GM12878 (cell line): Measurements from ENCODE around the gene BOD1L2. TPM values are rescaled to one million over a fixed set of nuclear protein-coding genes. Genes with fewer than 3 reads are reported as not detected.

ENCODE experiments used
- ATAC-seq: fragments of 200-7000 bp; cut with Tn5 transposase; 3 replicates; pipeline ENCODE4 v1.9.1; 2020; ENCODE audit warnings: mild to moderate bottlenecking, moderate library complexity
- BruUV-seq: library from RNA; stranded (reverse); fragments of 400-500 nt; replicated peaks from 2 replicates; lab custom pipeline; 2021; lab: Mats Ljungman, UMichigan
- CTCF ChIA-PET: fragments of 300-600 bp; sonication (Branson Sonifier 250); formaldehyde crosslinking; extraction: SDS; loops from one replicate; lab custom pipeline; 2021; ENCODE audit warnings: inconsistent platforms; lab: Yijun Ruan, JAX
- POLR2A ChIA-PET: fragments of 350-600 bp; formaldehyde crosslinking; extraction: SDS; loops from one replicate; lab custom pipeline; 2021; ENCODE audit warnings: inconsistent platforms; lab: Charles Lee
- RAD21 ChIA-PET: fragments of 300-600 bp; sonication (Branson Sonifier 250); formaldehyde crosslinking; loops from one replicate; lab custom pipeline; 2023; ENCODE audit warnings: antibody characterized with exemption; ENCODE audit not compliant: unreplicated experiment; lab: Charles Lee
- SMC1A ChIA-PET: fragments of 300-600 bp; sonication (Branson Sonifier 250); formaldehyde crosslinking; loops from one replicate; lab custom pipeline; 2023; ENCODE audit not compliant: unreplicated experiment, uncharacterized antibody; lab: Charles Lee
- DNase-seq: peaks from one replicate; pipeline ENCODE4 v3.0.0-alpha.2; 2011; ENCODE audit warnings: low read depth, low spot score
- FAIRE-seq: peaks from 3 replicates; lab custom pipeline; 2011; peaks lifted over from hg19 to GRCh38; lab: Jason Lieb, UNC
- H2AFZ ChIP-seq: 2 replicates; pipeline ENCODE4 v1.6.0; 2011; ENCODE audit warnings: low read depth, low read length, control low read depth; ENCODE audit not compliant: control insufficient read depth
- H3K27ac ChIP-seq: 2 replicates; pipeline ENCODE4 v1.5.1; 2011; ENCODE audit warnings: control low read depth; ENCODE audit not compliant: control insufficient read depth, insufficient read depth
- H3K27me3 ChIP-seq, 2 experiments: replicated peaks in 1 of 2; 2 replicates each; pipeline versions ENCODE4 v1.6.0 to v1.6.1; 2011; ENCODE audit warnings: low read length in 1 of 2; ENCODE audit not compliant: control insufficient read depth in 2 of 2, insufficient read depth in 2 of 2
- H3K36me3 ChIP-seq, 2 experiments: 2 replicates each; pipeline ENCODE4 v1.5.1; 2011; ENCODE audit warnings: low read length in 1 of 2; ENCODE audit not compliant: control insufficient read depth in 2 of 2, insufficient read depth in 2 of 2
- H3K4me1 ChIP-seq: 2 replicates; pipeline ENCODE4 v1.6.1; 2011; ENCODE audit warnings: mild to moderate bottlenecking, low read length, moderate library complexity, mixed read lengths; ENCODE audit not compliant: control insufficient read depth, insufficient read depth
- H3K4me2 ChIP-seq: 2 replicates; pipeline ENCODE4 v1.6.0; 2011; ENCODE audit warnings: control low read depth; ENCODE audit not compliant: control insufficient read depth, insufficient read depth
- H3K4me3 ChIP-seq: fragments of 200-600 bp; sonication (generic); 2 replicates; pipeline ENCODE4 v1.5.1; 2016
- H3K79me2 ChIP-seq: 2 replicates; pipeline ENCODE4 v1.6.0; 2011; ENCODE audit warnings: low read length; ENCODE audit not compliant: control insufficient read depth, insufficient read depth
- H3K9ac ChIP-seq: 2 replicates; pipeline ENCODE4 v1.8.0; 2011; ENCODE audit warnings: low read length, control low read depth, mixed read lengths; ENCODE audit not compliant: control insufficient read depth, insufficient read depth
- H3K9me3 ChIP-seq: replicated peaks from 3 replicates; pipeline ENCODE4 v1.5.1; 2011; ENCODE audit warnings: mild to moderate bottlenecking, low read length; ENCODE audit not compliant: control insufficient read depth, insufficient read depth
- H4K20me1 ChIP-seq: 2 replicates; pipeline ENCODE4 v1.6.0; 2011; ENCODE audit not compliant: control insufficient read depth, insufficient read depth
- HDGF ChIP-seq: fragments of 450-650 bp; IDR thresholded peaks from 2 replicates; pipeline ENCODE4 v1.6.1; 2016; ENCODE audit warnings: antibody characterized with exemption
- WGBS: methylation state at CpG from one replicate; pipeline ENCODE4 v1.1.6; 2016; ENCODE audit warnings: low lambda C conversion rate; ENCODE audit not compliant: insufficient replicate concordance, insufficient coverage; ENCODE audit errors: missing lambda C conversion rate; 5-methylcytosine and 5-hydroxymethylcytosine counted together
- in situ Hi-C: fragments of 300-500 bp; cut with MboI; formaldehyde crosslinking; loops from 9 replicates; pipeline ENCODE4 v1.14.3; 2018; ENCODE audit warnings: mixed read lengths
- intact Hi-C: fragments of 100-400 bp; cut with micrococcal nuclease; formaldehyde crosslinking; loops from one replicate; pipeline ENCODE4 v1.14.2; 2022; ENCODE audit not compliant: unreplicated experiment
- polyA plus RNA-seq, 11 experiments: library from polyadenylated mRNA; depleted of rRNA in 4 of 11; unstranded in 6 of 11; stranded (reverse) in 5 of 11; fragments of >200 nt; fragmentation: Nextera tagmentation in 4 of 11; fragmentation: Illumina TruSeq in 1 of 11; extraction: Ambion mirVana in 4 of 11; extraction: Trizol in 1 of 11; gene quantifications; 1 replicate in 1 of 11; 2 replicates in 10 of 11; pipeline versions ENCODE4 v1.2.1 to v1.2.3, GENCODE V29; 2011 to 2016; ENCODE audit warnings: inconsistent platforms in 2 of 11, missing spikeins in 2 of 11, low read depth in 1 of 11
- total RNA-seq, 4 experiments: library from RNA; depleted of rRNA in 3 of 4; stranded (reverse); fragments of >200 nt in 3 of 4; fragmentation: Illumina TruSeq in 1 of 4; extraction: Trizol in 1 of 4; gene quantifications; 2 replicates each; pipeline versions ENCODE4 v1.2.1 to v1.2.3, GENCODE V29; 2013 to 2021
- TF ChIP-seq, protein P1 (sequence below): fragments of 450-650 bp; IDR thresholded peaks from 2 replicates; pipeline ENCODE4 v1.6.1; 2017; ENCODE audit warnings: borderline replicate concordance
- TF ChIP-seq, protein P2 (sequence below): fragments of 450-650 bp; conservative IDR thresholded peaks from 2 replicates; pipeline ENCODE4 v1.6.1; 2017; ENCODE audit warnings: mild to moderate bottlenecking, moderate library complexity

BOD1L2 gene
- total and polyA plus RNA-seq, 10 of the 15 experiments (the other 5 are each of a cell fraction or from before 2014, with no cell fraction given): not detected

DNA sequence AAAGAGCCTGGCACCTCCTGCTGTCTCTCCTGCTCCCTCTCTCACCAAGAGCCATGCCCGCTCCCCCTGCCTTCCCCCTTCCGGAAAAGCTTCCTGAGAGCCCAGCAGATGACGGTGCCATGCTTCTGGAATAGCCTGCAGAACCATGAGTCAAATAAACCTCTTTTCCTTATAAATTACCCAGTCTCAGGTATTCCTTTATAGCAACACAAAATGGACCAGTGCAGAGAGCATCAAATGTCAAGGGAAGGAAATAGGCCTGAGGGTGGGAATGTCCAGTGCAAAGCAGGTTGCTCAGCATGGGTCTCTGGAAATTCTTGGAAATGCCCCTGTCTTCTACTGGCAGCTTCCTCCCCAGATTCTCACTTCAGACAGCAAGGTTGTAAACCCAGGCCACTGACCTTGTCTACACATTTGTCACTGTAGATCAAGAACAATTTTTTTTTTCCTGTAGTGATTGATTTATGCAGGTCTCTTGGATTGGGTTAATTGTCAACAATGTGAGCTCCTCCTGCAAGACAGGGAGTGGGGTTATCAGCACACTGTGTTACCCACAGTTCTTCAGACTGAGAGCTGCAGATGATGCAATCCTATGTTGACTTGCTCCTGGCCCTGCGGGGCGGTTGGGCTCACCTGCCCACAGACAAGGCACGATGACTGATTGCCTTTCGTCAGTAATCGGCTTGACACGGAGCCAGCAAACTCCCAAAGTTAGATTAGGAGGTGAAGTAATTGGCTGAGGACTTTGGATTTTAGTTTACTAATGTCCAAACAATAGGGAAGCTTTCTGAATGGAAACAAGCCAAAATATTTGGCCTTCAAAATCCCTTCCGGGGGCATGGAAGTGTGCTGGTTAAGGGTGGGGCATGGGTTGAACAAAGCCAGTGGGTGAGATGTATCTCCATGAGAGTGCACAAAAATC, 5.4 kb upstream of the BOD1L2 start:
- Histone ChIP-seq H3K27me3 (no peaks in the 10 kb centered on the region), H3K79me2 (no peaks in the 10 kb centered on the region), H3K4me3 (no peak overlapping the region), H4K20me1 (no peaks in the 10 kb centered on the region), H3K9me3 (no peaks in the 10 kb centered on the region; the same call in 2 of the 3 replicates), H3K27ac (no peak overlapping the region), H2AFZ (no peak overlapping the region), H3K36me3 (no peaks in the 10 kb centered on the region), H3K9ac (no peak overlapping the region), H3K4me1 (no peaks in the 10 kb centered on the region), H3K4me2 (no peak overlapping the region)
- no peak for ATAC-seq
- in situ Hi-C loops (no loop called here), intact Hi-C loops (no loop called here)
- CTCF ChIA-PET: interaction anchor here (0.6 kb wide), 1 partner anchor 257 kb away, joined by 3 read pairs; no protein-coding TSS in a partner anchor
- RAD21 ChIA-PET: no interaction called here
- DNase-seq: no peak
- WGBS: 49% methylated on average over 10 of the region's 10 CpGs
- TF ChIP-seq, protein P1, sequence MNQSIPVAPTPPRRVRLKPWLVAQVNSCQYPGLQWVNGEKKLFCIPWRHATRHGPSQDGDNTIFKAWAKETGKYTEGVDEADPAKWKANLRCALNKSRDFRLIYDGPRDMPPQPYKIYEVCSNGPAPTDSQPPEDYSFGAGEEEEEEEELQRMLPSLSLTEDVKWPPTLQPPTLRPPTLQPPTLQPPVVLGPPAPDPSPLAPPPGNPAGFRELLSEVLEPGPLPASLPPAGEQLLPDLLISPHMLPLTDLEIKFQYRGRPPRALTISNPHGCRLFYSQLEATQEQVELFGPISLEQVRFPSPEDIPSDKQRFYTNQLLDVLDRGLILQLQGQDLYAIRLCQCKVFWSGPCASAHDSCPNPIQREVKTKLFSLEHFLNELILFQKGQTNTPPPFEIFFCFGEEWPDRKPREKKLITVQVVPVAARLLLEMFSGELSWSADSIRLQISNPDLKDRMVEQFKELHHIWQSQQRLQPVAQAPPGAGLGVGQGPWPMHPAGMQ: no peak
- TF ChIP-seq, protein P2, sequence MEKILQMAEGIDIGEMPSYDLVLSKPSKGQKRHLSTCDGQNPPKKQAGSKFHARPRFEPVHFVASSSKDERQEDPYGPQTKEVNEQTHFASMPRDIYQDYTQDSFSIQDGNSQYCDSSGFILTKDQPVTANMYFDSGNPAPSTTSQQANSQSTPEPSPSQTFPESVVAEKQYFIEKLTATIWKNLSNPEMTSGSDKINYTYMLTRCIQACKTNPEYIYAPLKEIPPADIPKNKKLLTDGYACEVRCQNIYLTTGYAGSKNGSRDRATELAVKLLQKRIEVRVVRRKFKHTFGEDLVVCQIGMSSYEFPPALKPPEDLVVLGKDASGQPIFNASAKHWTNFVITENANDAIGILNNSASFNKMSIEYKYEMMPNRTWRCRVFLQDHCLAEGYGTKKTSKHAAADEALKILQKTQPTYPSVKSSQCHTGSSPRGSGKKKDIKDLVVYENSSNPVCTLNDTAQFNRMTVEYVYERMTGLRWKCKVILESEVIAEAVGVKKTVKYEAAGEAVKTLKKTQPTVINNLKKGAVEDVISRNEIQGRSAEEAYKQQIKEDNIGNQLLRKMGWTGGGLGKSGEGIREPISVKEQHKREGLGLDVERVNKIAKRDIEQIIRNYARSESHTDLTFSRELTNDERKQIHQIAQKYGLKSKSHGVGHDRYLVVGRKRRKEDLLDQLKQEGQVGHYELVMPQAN: no peak
- no peak for TF ChIP-seq HDGF
- SMC1A ChIA-PET: interaction anchor here (0.6 kb wide), 1 partner anchor 188 kb away, joined by 3 read pairs; no protein-coding TSS in a partner anchor
- BruUV-seq: no TSS peak
- POLR2A ChIA-PET: no interaction called here
- no peak for FAIRE-seq
